ENCODE data around the gene FUT7. TPM values are rescaled to one million over a fixed set of nuclear protein-coding genes. Genes with fewer than 3 reads are reported as not detected.

Gene FUT7
- total and polyA plus RNA-seq, 2 of the 13 experiments (the other 11 are each of a cell fraction or from before 2014, with no cell fraction given), result 0.05 TPM; not detected in 1

DNA sequence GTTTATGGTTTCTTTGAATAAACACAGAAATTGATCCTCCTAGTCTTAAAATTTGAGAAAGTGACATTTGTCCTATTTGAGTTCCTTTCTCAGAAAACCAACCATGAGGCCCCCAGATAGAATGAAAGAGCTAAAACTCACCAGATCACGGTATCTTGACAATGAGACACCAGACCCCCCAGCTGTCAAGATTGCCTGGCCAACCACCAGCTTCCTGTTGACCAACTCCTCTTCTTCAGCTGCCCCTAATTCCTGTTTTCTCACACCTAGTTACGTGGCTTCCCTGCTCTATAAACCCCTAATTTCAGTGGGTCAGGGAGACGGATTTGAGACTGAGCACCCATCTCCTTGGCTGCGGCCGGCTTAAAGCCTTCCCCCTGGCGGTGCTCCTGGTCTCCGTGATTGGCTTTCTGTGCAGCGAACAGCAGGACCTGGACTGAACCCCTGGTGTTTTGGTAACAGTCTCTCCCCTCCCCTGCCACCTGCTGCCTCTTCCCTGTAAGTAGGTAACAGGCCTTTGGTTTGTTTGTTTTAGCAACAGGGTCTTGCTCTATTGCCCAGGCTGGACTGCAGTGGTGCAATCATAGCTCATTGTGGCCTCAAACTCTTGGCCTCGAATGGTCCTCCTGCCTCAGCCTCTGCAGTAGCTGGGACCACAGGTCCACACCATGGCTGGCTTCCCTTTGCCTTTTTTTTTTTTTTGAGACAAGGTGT lies 26.8 kb upstream of the FUT7 start (continued):
- TF ChIP-seq, protein P1, sequence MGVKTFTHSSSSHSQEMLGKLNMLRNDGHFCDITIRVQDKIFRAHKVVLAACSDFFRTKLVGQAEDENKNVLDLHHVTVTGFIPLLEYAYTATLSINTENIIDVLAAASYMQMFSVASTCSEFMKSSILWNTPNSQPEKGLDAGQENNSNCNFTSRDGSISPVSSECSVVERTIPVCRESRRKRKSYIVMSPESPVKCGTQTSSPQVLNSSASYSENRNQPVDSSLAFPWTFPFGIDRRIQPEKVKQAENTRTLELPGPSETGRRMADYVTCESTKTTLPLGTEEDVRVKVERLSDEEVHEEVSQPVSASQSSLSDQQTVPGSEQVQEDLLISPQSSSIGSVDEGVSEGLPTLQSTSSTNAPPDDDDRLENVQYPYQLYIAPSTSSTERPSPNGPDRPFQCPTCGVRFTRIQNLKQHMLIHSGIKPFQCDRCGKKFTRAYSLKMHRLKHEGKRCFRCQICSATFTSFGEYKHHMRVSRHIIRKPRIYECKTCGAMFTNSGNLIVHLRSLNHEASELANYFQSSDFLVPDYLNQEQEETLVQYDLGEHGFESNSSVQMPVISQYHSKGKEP (CRISPR knock-in tag; IDR thresholded peaks at IDR 0.05), result no peak
- TF ChIP-seq, protein P2, sequence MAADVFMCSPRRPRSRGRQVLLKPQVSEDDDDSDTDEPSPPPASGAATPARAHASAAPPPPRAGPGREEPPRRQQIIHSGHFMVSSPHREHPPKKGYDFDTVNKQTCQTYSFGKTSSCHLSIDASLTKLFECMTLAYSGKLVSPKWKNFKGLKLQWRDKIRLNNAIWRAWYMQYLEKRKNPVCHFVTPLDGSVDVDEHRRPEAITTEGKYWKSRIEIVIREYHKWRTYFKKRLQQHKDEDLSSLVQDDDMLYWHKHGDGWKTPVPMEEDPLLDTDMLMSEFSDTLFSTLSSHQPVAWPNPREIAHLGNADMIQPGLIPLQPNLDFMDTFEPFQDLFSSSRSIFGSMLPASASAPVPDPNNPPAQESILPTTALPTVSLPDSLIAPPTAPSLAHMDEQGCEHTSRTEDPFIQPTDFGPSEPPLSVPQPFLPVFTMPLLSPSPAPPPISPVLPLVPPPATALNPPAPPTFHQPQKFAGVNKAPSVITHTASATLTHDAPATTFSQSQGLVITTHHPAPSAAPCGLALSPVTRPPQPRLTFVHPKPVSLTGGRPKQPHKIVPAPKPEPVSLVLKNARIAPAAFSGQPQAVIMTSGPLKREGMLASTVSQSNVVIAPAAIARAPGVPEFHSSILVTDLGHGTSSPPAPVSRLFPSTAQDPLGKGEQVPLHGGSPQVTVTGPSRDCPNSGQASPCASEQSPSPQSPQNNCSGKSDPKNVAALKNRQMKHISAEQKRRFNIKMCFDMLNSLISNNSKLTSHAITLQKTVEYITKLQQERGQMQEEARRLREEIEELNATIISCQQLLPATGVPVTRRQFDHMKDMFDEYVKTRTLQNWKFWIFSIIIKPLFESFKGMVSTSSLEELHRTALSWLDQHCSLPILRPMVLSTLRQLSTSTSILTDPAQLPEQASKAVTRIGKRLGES (CRISPR knock-in tag; IDR thresholded peaks at IDR 0.05; ENCODE audit: borderline replicate concordance), result no peak
- TF ChIP-seq ESRRA (CRISPR knock-in tag; IDR thresholded peaks at IDR 0.05; ENCODE audit: low read depth) (no peak), ZNF274 (CRISPR knock-in tag; IDR thresholded peaks at IDR 0.05) (no peak), ZNF563 (CRISPR knock-in tag; IDR thresholded peaks at IDR 0.05) (no peak), JDP2 (CRISPR knock-in tag; IDR thresholded peaks at IDR 0.05; ENCODE audit: borderline replicate concordance) (no peak), ZNF570 (CRISPR knock-in tag; IDR thresholded peaks at IDR 0.05; ENCODE audit: borderline replicate concordance) (no peak), ZNF614 (CRISPR knock-in tag; IDR thresholded peaks at IDR 0.05; ENCODE audit: borderline replicate concordance) (no peak), ZFY (CRISPR knock-in tag; IDR thresholded peaks at IDR 0.05) (no peak), ZNF672 (CRISPR knock-in tag; IDR thresholded peaks at IDR 0.05) (no peak), ZNF598 (CRISPR knock-in tag; IDR thresholded peaks at IDR 0.05; ENCODE audit: borderline replicate concordance) (no peak), RFX3 (CRISPR knock-in tag; IDR thresholded peaks at IDR 0.05) (no peak), MAZ (IDR thresholded peaks at IDR 0.05; ENCODE audit: borderline replicate concordance, low read depth, low read length) (no peak), MAZ (CRISPR knock-in tag; IDR thresholded peaks at IDR 0.05; ENCODE audit: low read depth) (0 out of 2 replicates have a peak, but pooled peaks have one; percentile 29), RXRA (CRISPR knock-in tag; IDR thresholded peaks at IDR 0.05) (0 out of 2 replicates have a peak, but pooled peaks have one; percentile 25), RBM39 (IDR thresholded peaks at IDR 0.05; ENCODE audit: low read depth, low read length, poor library complexity, severe bottlenecking) (no peak), SAFB2 (CRISPR knock-in tag; IDR thresholded peaks at IDR 0.05; ENCODE audit: borderline replicate concordance, low read depth) (no peak), ZNF34 (CRISPR knock-in tag; IDR thresholded peaks at IDR 0.05; ENCODE audit: borderline replicate concordance) (no peak), ZNF879 (CRISPR knock-in tag; IDR thresholded peaks at IDR 0.05) (no peak)
- TF ChIP-seq, protein P3, sequence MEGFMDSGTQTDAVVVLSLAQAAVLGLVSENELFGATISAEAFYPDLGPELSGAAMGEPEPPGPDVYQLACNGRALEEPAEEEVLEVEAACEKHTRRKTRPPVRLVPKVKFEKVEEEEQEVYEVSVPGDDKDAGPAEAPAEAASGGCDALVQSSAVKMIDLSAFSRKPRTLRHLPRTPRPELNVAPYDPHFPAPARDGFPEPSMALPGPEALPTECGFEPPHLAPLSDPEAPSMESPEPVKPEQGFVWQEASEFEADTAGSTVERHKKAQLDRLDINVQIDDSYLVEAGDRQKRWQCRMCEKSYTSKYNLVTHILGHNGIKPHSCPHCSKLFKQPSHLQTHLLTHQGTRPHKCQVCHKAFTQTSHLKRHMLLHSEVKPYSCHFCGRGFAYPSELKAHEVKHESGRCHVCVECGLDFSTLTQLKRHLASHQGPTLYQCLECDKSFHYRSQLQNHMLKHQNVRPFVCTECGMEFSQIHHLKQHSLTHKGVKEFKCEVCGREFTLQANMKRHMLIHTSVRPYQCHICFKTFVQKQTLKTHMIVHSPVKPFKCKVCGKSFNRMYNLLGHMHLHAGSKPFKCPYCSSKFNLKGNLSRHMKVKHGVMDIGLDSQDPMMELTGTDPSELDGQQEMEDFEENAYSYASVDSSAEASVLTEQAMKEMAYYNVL (CRISPR knock-in tag; IDR thresholded peaks at IDR 0.05; ENCODE audit: borderline replicate concordance), result no peak
- TF ChIP-seq, protein P4, sequence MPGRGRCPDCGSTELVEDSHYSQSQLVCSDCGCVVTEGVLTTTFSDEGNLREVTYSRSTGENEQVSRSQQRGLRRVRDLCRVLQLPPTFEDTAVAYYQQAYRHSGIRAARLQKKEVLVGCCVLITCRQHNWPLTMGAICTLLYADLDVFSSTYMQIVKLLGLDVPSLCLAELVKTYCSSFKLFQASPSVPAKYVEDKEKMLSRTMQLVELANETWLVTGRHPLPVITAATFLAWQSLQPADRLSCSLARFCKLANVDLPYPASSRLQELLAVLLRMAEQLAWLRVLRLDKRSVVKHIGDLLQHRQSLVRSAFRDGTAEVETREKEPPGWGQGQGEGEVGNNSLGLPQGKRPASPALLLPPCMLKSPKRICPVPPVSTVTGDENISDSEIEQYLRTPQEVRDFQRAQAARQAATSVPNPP (CRISPR knock-in tag; IDR thresholded peaks at IDR 0.05), result no peak
